Measurements from ENCODE around the gene QRSL1.

DNA sequence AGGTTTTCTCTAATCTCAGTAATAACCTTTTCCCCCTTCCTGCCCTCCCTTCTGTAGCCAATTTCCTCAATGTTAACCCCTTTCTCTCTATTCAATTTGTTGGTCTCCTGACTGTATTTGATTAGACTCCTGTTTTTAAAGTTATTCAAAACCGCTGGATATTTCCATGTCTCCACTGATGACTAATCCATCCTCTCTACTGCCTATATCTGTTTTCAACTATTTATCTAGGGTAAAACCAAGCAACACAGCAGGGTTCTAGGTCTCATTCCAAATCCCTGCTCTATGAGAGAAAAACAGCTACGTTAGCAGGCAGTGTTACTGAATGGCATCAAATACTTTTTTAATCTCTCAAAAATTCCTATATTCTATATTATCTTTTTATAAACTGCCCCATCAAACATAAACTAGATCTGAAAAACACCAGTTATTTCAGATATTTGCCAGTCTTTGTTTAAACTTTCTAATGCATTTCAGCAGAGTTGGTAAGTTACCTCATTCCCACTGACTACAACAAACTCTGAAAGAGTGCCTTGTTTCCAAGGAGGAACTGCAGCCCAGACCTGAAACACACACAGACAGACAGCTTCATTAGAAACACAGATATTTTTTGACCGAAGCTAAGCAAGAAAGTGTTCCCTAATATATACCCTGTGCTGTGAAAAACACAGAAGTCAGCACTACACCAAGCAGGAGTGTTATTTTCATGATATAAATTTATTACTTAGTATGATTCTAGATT lies 8.3 kb upstream of the QRSL1 start:
- no peak for TF ChIP-seq EP300 (IDR thresholded peaks at IDR 0.05)
- TF ChIP-seq, protein P1, sequence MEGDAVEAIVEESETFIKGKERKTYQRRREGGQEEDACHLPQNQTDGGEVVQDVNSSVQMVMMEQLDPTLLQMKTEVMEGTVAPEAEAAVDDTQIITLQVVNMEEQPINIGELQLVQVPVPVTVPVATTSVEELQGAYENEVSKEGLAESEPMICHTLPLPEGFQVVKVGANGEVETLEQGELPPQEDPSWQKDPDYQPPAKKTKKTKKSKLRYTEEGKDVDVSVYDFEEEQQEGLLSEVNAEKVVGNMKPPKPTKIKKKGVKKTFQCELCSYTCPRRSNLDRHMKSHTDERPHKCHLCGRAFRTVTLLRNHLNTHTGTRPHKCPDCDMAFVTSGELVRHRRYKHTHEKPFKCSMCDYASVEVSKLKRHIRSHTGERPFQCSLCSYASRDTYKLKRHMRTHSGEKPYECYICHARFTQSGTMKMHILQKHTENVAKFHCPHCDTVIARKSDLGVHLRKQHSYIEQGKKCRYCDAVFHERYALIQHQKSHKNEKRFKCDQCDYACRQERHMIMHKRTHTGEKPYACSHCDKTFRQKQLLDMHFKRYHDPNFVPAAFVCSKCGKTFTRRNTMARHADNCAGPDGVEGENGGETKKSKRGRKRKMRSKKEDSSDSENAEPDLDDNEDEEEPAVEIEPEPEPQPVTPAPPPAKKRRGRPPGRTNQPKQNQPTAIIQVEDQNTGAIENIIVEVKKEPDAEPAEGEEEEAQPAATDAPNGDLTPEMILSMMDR (IDR thresholded peaks at IDR 0.05): no peak

Measured in upper lobe of left lung (tissue), 4 donors.